ENCODE results near the gene CHST5.
"Not testable (repeated sequence)": the region's sequence is repeated elsewhere in the genome, so short reads cannot be mapped to it uniquely, and the experiment has no call there.

Gene CHST5

DNA sequence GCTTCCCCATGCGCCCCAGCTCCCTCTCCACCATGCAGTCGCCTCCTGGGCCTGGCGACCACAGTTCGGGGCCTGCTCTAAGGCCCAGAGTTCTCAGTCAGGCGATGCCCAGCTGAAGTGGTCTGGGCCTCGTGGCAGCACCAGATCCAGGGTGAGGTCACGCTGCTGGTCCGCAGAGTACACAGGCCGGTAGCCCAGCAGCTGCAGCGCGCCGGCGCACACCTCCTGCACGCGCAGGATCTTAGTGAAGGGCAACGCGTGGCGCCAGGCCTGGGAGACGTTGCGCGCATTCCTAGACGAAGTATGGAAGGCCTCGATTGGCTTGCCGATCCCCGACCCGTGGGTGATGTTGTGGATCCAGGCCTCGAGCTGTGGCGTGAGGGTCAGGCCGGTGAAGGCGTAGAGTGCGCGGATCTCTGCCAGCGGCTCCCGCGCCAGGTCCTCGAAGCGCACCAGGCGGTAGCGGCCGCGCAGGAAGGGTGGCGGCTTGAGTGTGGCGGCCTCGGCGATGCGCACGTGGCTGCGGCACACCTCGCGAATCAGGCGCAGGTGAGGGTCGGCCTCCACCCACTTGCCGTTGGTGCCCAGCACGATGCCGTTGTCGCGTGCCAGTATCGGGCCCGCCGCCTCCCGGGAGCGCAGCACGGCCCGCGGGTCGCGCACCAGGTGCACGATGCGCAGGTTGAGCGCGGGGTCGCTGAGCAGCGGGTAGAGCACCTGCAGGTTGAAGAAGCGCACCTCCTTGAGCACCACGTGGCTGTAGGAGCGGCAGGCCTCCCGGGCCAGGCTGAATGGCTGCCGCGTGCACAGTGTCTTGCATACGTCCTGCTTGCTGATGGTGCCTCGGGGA lies 6.6 kb downstream of the CHST5 start:
- TF ChIP-seq, protein P1, sequence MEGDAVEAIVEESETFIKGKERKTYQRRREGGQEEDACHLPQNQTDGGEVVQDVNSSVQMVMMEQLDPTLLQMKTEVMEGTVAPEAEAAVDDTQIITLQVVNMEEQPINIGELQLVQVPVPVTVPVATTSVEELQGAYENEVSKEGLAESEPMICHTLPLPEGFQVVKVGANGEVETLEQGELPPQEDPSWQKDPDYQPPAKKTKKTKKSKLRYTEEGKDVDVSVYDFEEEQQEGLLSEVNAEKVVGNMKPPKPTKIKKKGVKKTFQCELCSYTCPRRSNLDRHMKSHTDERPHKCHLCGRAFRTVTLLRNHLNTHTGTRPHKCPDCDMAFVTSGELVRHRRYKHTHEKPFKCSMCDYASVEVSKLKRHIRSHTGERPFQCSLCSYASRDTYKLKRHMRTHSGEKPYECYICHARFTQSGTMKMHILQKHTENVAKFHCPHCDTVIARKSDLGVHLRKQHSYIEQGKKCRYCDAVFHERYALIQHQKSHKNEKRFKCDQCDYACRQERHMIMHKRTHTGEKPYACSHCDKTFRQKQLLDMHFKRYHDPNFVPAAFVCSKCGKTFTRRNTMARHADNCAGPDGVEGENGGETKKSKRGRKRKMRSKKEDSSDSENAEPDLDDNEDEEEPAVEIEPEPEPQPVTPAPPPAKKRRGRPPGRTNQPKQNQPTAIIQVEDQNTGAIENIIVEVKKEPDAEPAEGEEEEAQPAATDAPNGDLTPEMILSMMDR (IDR thresholded peaks at IDR 0.05; ENCODE audit: extremely low read depth, insufficient read depth, missing control alignments): no peak
- in situ Hi-C loops (cut with MboI; ENCODE audit: low pct_unique_long_range_greater_than_20kb, low sequenced_read_pairs, unreplicated experiment): no loop called here
- DNase-seq (ENCODE audit: low spot score): no peak

DNA sequence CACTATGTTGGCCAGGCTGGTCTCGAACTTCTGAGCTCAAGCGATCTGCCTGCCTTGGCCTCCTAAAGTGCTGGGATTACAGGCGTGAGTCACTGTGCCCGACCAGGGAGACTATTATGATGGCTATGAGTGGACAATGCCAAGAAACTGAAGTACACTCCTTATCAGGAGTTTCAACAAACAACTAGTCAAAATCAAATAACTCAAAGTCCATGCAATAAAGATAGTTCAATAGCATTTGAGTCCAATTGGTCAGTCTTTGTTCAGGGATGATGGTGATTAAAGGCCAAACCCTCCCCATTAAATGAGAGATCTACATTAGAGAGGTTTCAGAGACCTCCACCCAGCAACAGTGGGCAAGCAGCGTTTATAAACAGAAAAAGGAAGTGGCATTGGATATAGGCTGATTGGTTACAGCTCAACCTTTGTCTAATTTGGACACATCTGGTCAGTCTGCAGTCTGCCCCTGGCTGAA lies 8.0 kb downstream of the CHST5 start:
- in situ Hi-C loops (cut with MboI; ENCODE audit: low pct_unique_long_range_greater_than_20kb, low sequenced_read_pairs, unreplicated experiment): no loop called here
- DNase-seq (ENCODE audit: low spot score): no peak
- TF ChIP-seq, protein P1 (IDR thresholded peaks at IDR 0.05; ENCODE audit: extremely low read depth, insufficient read depth, missing control alignments): no peak

DNA sequence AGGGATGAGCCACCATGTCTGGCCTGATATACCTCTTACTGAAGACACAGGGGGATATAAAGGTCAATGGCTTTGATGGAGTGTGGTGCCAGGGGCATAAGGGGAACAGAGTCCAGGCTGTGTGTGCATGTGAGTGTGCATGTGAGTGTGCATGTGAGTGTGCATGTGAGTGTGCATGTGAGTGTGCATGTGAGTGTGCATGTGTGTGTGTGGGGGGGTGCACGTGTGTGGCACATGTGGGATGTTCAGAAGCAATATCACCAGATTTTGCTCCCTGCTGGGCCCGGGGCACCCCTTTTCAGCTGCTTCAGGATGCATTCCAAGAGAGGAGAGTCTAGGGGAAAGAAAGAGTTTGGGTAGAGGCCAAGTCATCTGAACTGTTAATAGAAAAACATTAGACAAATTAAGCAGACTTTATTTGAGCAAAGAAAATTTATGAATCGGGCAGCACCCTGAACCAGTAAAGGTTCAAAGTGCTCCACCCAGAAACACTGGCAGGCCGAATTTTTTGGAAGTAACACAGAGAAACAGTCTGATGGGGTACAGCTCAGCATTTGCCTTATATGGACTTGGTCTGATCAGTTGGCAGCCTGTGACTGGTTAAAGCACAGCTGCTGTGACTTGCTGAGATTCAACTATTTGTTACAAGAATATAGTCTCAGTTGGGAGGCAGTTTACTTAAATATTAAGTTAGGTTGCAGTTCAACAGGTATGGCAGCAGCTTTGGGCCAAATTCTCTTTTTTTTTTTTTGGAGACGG lies 9.7 kb downstream of the CHST5 start:
- in situ Hi-C loops (cut with MboI; ENCODE audit: low pct_unique_long_range_greater_than_20kb, low sequenced_read_pairs, unreplicated experiment): no loop called here
- no peak for DNase-seq (ENCODE audit: low spot score)
- TF ChIP-seq, protein P1 (IDR thresholded peaks at IDR 0.05; ENCODE audit: extremely low read depth, insufficient read depth, missing control alignments): no peak

DNA sequence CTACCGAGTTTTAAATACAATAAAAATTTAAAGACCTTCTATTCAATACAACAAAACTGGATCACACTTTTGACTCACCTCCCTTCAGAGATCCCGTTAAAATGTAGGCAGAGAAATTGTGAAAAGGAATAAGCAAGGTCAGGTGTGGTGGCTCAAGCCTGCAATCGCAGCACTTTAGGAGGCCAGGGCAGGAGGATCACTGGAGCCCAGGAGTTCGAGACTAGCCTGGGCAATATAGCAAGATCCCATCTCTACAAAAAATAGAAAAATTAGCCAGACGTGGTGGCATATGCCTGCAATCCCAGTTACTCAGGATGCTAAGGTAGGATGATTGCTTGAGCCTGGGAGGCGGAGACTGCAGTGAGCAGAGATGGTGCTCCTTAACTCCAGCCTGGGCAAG lies 16.7 kb downstream of the CHST5 start:
- TF ChIP-seq, protein P1 (IDR thresholded peaks at IDR 0.05; ENCODE audit: extremely low read depth, insufficient read depth, missing control alignments): no peak
- in situ Hi-C loops (cut with MboI; ENCODE audit: low pct_unique_long_range_greater_than_20kb, low sequenced_read_pairs, unreplicated experiment): no loop called here
- DNase-seq (ENCODE audit: low spot score): no peak

DNA sequence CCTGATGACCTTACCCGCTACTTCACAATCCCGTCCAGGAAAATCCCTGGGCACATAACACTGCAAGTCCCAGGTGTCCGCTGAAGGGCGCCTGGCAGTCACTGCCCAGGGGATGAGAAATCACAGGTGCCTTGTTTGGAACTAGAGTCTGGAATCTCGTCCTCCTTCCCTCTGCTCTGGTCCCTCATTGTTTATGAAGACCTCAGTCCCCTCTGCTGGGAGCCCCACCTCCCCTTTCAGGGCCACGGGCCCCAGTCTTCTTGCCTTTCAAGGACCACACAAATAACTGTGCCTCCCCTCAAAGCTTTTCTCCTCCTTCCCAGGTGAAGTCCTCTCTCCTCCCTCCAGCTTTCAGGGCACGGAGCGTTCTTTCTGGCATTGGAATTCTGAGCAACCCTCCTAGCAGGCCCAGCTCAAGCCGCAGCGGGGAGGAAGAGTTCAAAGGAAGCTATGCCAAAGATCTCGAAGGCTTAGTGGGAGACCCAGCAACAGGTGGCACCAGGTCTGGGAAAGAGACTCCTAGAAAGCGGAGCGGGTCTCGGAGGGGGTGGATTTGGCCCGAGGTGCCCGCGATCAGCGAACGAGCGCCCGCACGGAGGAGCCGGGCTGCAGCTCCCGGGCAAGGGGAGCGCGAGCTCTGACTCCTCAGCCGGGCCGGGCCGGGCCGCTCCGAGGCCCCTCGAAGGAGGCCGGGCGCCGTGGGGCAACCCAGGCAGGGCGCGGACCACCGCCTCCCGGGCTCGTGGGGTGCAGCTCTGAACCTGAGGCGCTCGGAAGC lies 19.5 kb downstream of the CHST5 start:
- in situ Hi-C loops (cut with MboI; ENCODE audit: low pct_unique_long_range_greater_than_20kb, low sequenced_read_pairs, unreplicated experiment); DNase-seq (ENCODE audit: low spot score): not testable (repeated sequence)

DNA sequence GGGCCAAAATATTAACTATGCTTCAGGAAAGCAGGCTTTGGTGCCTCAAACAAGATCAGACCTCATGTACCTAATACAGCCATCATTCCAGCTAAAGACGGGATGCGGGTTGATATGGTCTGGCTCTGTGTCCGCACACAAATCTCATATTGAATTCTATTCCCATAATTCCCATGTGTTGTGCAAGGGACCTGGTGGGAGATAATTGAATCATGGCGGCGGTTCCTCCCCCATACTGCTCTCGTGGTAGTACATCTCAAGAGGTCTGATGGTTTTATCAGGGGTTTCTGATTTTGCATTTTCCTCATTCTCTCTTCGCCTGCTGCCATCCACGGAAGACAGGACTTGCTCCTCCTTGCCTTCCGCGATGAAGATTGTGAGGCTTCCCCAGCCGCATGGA lies 21.6 kb downstream of the CHST5 start:
- no peak for DNase-seq (ENCODE audit: low spot score)

More for the DNA sequence above, 21.6 kb downstream of the CHST5 start:
- TF ChIP-seq, protein P1 (IDR thresholded peaks at IDR 0.05; ENCODE audit: extremely low read depth, insufficient read depth, missing control alignments): no peak
- in situ Hi-C loops (cut with MboI; ENCODE audit: low pct_unique_long_range_greater_than_20kb, low sequenced_read_pairs, unreplicated experiment): no loop called here

All from GM13977 (cell line).